RPMI8226 (cell line): Measurements from ENCODE around the gene PCNT.
"Not testable (repeated sequence)": the region's sequence is repeated elsewhere in the genome, so short reads cannot be mapped to it uniquely, and the experiment has no call there.

Experiments
- DNase-seq: peaks from one replicate; pipeline ENCODE4 v3.0.0-alpha.2; 2015

The PCNT gene

GRCh38 chr21:46357684-46358425 lies 33.9 kb downstream of the PCNT start:
- DNase-seq: no peak

GRCh38 chr21:46361176-46361575 lies 37.2 kb downstream of the PCNT start:
- DNase-seq: no peak

- no peak for DNase-seq
Observed at GRCh38 chr21:46361935-46362334, 38.0 kb downstream of the PCNT start.

- DNase-seq: no peak
Observed at GRCh38 chr21:46362946-46363345, 39.0 kb downstream of the PCNT start.

- DNase-seq: no peak
Observed at GRCh38 chr21:46363698-46364097, 39.7 kb downstream of the PCNT start.

GRCh38 chr21:46366091-46366490 lies 42.1 kb downstream of the PCNT start:
- DNase-seq: no peak

- no peak for DNase-seq
Observed at GRCh38 chr21:46366561-46366960, 42.6 kb downstream of the PCNT start.

GRCh38 chr21:46366966-46367365 lies 43.0 kb downstream of the PCNT start:
- no peak for DNase-seq

- DNase-seq: no peak
Observed at GRCh38 chr21:46368533-46369285, 44.8 kb downstream of the PCNT start.

GRCh38 chr21:46369520-46370235 lies 45.7 kb downstream of the PCNT start:
- DNase-seq: no peak

- DNase-seq: no peak
Observed at GRCh38 chr21:46371204-46372013, 47.5 kb downstream of the PCNT start.

- no peak for DNase-seq
Observed at GRCh38 chr21:46372014-46372485, 48.1 kb downstream of the PCNT start.

- DNase-seq: not testable (repeated sequence)
Observed at GRCh38 chr21:46372947-46373346, 49.0 kb downstream of the PCNT start.

- DNase-seq: no peak
Observed at GRCh38 chr21:46374761-46375389, 50.9 kb downstream of the PCNT start.

- no peak for DNase-seq
Observed at GRCh38 chr21:46375560-46376230, 51.7 kb downstream of the PCNT start.

- DNase-seq: no peak
Observed at GRCh38 chr21:46376231-46376628, 52.3 kb downstream of the PCNT start.

- no peak for DNase-seq
Observed at GRCh38 chr21:46376856-46377453, 53.0 kb downstream of the PCNT start.

GRCh38 chr21:46377789-46378188 lies 53.8 kb downstream of the PCNT start:
- no peak for DNase-seq

- no peak for DNase-seq
Observed at GRCh38 chr21:46379105-46379504, 55.1 kb downstream of the PCNT start.

GRCh38 chr21:46379691-46380090 lies 55.7 kb downstream of the PCNT start:
- DNase-seq: no peak

- no peak for DNase-seq
Observed at GRCh38 chr21:46381541-46381940, 57.6 kb downstream of the PCNT start.
